TTC549 (cell line): ENCODE measurements around the gene C10orf120.

ENCODE experiments used
- FAIRE-seq: peaks from 2 replicates; lab custom pipeline; 2012; peaks lifted over from hg19 to GRCh38; lab: Jason Lieb, UNC

The C10orf120 gene

GRCh38 chr10:122703483-122704448, 4.1 kb upstream of the C10orf120 start:
- no peak for FAIRE-seq

- no peak for FAIRE-seq
Observed at GRCh38 chr10:122702275-122702674, 2.6 kb upstream of the C10orf120 start.

GRCh38 chr10:122701652-122702051, 2.0 kb upstream of the C10orf120 start:
- FAIRE-seq: no peak

GRCh38 chr10:122696687-122697086, 3.0 kb downstream of the C10orf120 start:
- FAIRE-seq: no peak

- no peak for FAIRE-seq
Observed at GRCh38 chr10:122692744-122693143, 6.9 kb downstream of the C10orf120 start.

- no peak for FAIRE-seq
Observed at GRCh38 chr10:122689146-122689820, 10.4 kb downstream of the C10orf120 start.

GRCh38 chr10:122688293-122688989, 11.2 kb downstream of the C10orf120 start:
- FAIRE-seq: no peak

GRCh38 chr10:122682522-122682921, 17.1 kb downstream of the C10orf120 start:
- FAIRE-seq: no peak

GRCh38 chr10:122678266-122678665, 21.4 kb downstream of the C10orf120 start:
- FAIRE-seq: no peak

GRCh38 chr10:122675278-122675677, 24.4 kb downstream of the C10orf120 start:
- FAIRE-seq: no peak

GRCh38 chr10:122674781-122675180, 24.9 kb downstream of the C10orf120 start:
- FAIRE-seq: no peak

- FAIRE-seq: no peak
Observed at GRCh38 chr10:122673731-122674130, 25.9 kb downstream of the C10orf120 start.

- no peak for FAIRE-seq
Observed at GRCh38 chr10:122673269-122673668, 26.4 kb downstream of the C10orf120 start.

- no peak for FAIRE-seq
Observed at GRCh38 chr10:122672655-122673054, 27.0 kb downstream of the C10orf120 start.

- FAIRE-seq: no peak
Observed at GRCh38 chr10:122671355-122671754, 28.3 kb downstream of the C10orf120 start.

GRCh38 chr10:122669842-122670241, 29.8 kb downstream of the C10orf120 start:
- FAIRE-seq: no peak

- no peak for FAIRE-seq
Observed at GRCh38 chr10:122669045-122669444, 30.6 kb downstream of the C10orf120 start.

- no peak for FAIRE-seq
Observed at GRCh38 chr10:122665946-122666345, 33.7 kb downstream of the C10orf120 start.

GRCh38 chr10:122665329-122665860, 34.3 kb downstream of the C10orf120 start:
- FAIRE-seq: no peak

- no peak for FAIRE-seq
Observed at GRCh38 chr10:122664501-122664900, 35.1 kb downstream of the C10orf120 start.

GRCh38 chr10:122663516-122664130, 36.0 kb downstream of the C10orf120 start:
- no peak for FAIRE-seq

- no peak for FAIRE-seq
Observed at GRCh38 chr10:122662231-122662630, 37.4 kb downstream of the C10orf120 start.
